Stimulated activated naive CD4-positive, alpha-beta T cell (primary cell): Measurements from ENCODE around the gene KCNK2.
"Not testable (repeated sequence)": the region's sequence is repeated elsewhere in the genome, so short reads cannot be mapped to it uniquely, and the experiment has no call there.

Source experiments
- DNase-seq, 6 experiments: peaks; one replicate each; lab custom pipeline; 2025; lab: John Stamatoyannopoulos, UW

KCNK2 gene

GRCh38 chr1:215151841-215152549 lies 69.5 kb downstream of the KCNK2 start:
- DNase-seq: no peak

- no peak for DNase-seq
Observed at GRCh38 chr1:215156232-215156631, 73.7 kb downstream of the KCNK2 start.

GRCh38 chr1:215160351-215160750 lies 77.8 kb downstream of the KCNK2 start:
- DNase-seq: no peak

GRCh38 chr1:215163144-215163543 lies 80.6 kb downstream of the KCNK2 start:
- DNase-seq: not testable (repeated sequence)

GRCh38 chr1:215166886-215167285 lies 84.3 kb downstream of the KCNK2 start:
- no peak for DNase-seq

- DNase-seq: no peak
Observed at GRCh38 chr1:215181518-215181917, 99.0 kb downstream of the KCNK2 start.

- DNase-seq: no peak
Observed at GRCh38 chr1:215185067-215185620, 102.6 kb downstream of the KCNK2 start.

GRCh38 chr1:215188302-215188950 lies 105.9 kb downstream of the KCNK2 start:
- DNase-seq: no peak

GRCh38 chr1:215192306-215192705 lies 109.8 kb downstream of the KCNK2 start:
- no peak for DNase-seq

- no peak for DNase-seq
Observed at GRCh38 chr1:215198021-215198420, 115.5 kb downstream of the KCNK2 start.

- DNase-seq: no peak
Observed at GRCh38 chr1:215200121-215200520, 117.6 kb downstream of the KCNK2 start.

GRCh38 chr1:215201283-215201682 lies 118.7 kb downstream of the KCNK2 start:
- DNase-seq: no peak

- DNase-seq: no peak
Observed at GRCh38 chr1:215202868-215203267, 120.3 kb downstream of the KCNK2 start.

GRCh38 chr1:215210167-215210566 lies 127.6 kb downstream of the KCNK2 start:
- no peak for DNase-seq

GRCh38 chr1:215215846-215216245 lies 133.3 kb downstream of the KCNK2 start:
- DNase-seq: no peak

- DNase-seq: no peak
Observed at GRCh38 chr1:215219372-215219771, 136.8 kb downstream of the KCNK2 start.

- DNase-seq: no peak
Observed at GRCh38 chr1:215220346-215220745, 137.8 kb downstream of the KCNK2 start.

- no peak for DNase-seq
Observed at GRCh38 chr1:215226757-215227156, 144.2 kb downstream of the KCNK2 start.

GRCh38 chr1:215228193-215228592 lies 145.7 kb downstream of the KCNK2 start:
- no peak for DNase-seq

- DNase-seq: no peak
Observed at GRCh38 chr1:215241451-215241850, 158.9 kb downstream of the KCNK2 start.

GRCh38 chr1:215243345-215244054 lies 161.0 kb downstream of the KCNK2 start:
- DNase-seq: no peak

GRCh38 chr1:215250913-215251312 lies 168.4 kb downstream of the KCNK2 start:
- no peak for DNase-seq

GRCh38 chr1:215251428-215251827 lies 168.9 kb downstream of the KCNK2 start:
- no peak for DNase-seq
